Sigmoid colon (tissue), 7 donors: ENCODE measurements around the gene C14orf93. TPM values are rescaled to one million over a fixed set of nuclear protein-coding genes. Genes with fewer than 3 reads are reported as not detected.
"Not testable (repeated sequence)": the region's sequence is repeated elsewhere in the genome, so short reads cannot be mapped to it uniquely, and the experiment has no call there.

Experiments
- DNase-seq: peaks from one replicate; pipeline ENCODE4 v3.0.0-alpha.2; 2019
- H3K27ac ChIP-seq, 4 donors: fragments of 200-600 bp; sonication (generic); one replicate each; pipeline ENCODE4 v1.5.1; 2016 to 2019; ENCODE audit warnings: mild to moderate bottlenecking in 1 of 4
- H3K27me3 ChIP-seq, 3 donors: fragments of 200-600 bp; sonication (generic); one replicate each; pipeline ENCODE4 v1.5.1; 2019; ENCODE audit warnings: mild to moderate bottlenecking in 1 of 3
- H3K36me3 ChIP-seq, 4 donors: fragments of 200-600 bp; sonication (generic); one replicate each; pipeline ENCODE4 v1.5.1; 2016 to 2019
- H3K4me1 ChIP-seq, 4 donors: fragments of 200-600 bp; sonication (generic); one replicate each; pipeline ENCODE4 v1.5.1; 2017 to 2019
- H3K4me3 ChIP-seq, 4 donors: fragments of 200-600 bp; sonication (generic); one replicate each; pipeline ENCODE4 v1.5.1; 2017 to 2019; ENCODE audit warnings: mild to moderate bottlenecking in 2 of 4, moderate library complexity in 1 of 4
- H3K9me3 ChIP-seq, 4 donors: fragments of 200-600 bp in 3 of 4; sonication (generic) in 3 of 4; one replicate each; pipeline versions ENCODE4 v1.5.1 to v1.6.1; 2013 to 2019
- CTCF ChIP-seq, 4 experiments: fragments of 450-650 bp in 3 of 4; fragments of 200-600 bp in 1 of 4; IDR thresholded peaks; one replicate each; pipeline ENCODE4 v1.5.1; 2016 to 2019; ENCODE audit warnings: antibody characterized with exemption in 4 of 4, mild to moderate bottlenecking in 3 of 4, moderate library complexity in 2 of 4
- EP300 ChIP-seq, 4 donors: sonication (generic); formaldehyde crosslinking; IDR thresholded peaks; one replicate each; pipeline ENCODE4 v1.6.1; 2017; ENCODE audit warnings: antibody characterized with exemption in 4 of 4
- POLR2A ChIP-seq, 2 donors: fragments of 450-650 bp; IDR thresholded peaks; one replicate each; pipeline ENCODE4 v1.6.1; 2016; ENCODE audit warnings: antibody characterized with exemption in 2 of 2, mild to moderate bottlenecking in 2 of 2, moderate library complexity in 2 of 2
- POLR2AphosphoS5 ChIP-seq, 4 donors: sonication (generic); formaldehyde crosslinking; IDR thresholded peaks; one replicate each; pipeline ENCODE4 v1.6.1; 2017; ENCODE audit warnings: antibody characterized with exemption in 4 of 4
- WGBS, 2 donors: extraction: QIAGEN DNeasy Blood & Tissue Kit; methylation state at CpG; one replicate each; pipeline ENCODE4 v1.1.7; 2013; 5-methylcytosine and 5-hydroxymethylcytosine counted together
- intact Hi-C: fragments of 100-400 bp; cut with DNase I; formaldehyde crosslinking; loops from one replicate; pipeline ENCODE4 v1.15.1; 2023
- polyA plus RNA-seq, 3 donors: library from polyadenylated mRNA; stranded (reverse); fragments of 200-250 nt; gene quantifications; one replicate each; pipeline ENCODE4 v1.2.3, GENCODE V29; 2013
- total RNA-seq, 4 donors: library from RNA; depleted of rRNA; stranded (reverse); fragments of >200 nt; gene quantifications; one replicate each; pipeline ENCODE4 v1.1.0, GENCODE V29; 2016
- donor health status: healthy with polysubstance abuse.
- donor health status: Bipolar disorder and iron deficiency.
- donor health status: healthy.

Gene C14orf93
- total and polyA plus RNA-seq, 7 donors, result 7.4 to 19.9 (median 10.6) TPM

- TF ChIP-seq CTCF (IDR thresholded peaks at IDR 0.05) (peak in 1 of 4 experiments; percentile 14), EP300 (IDR thresholded peaks at IDR 0.05) (no peak), POLR2AphosphoS5 (IDR thresholded peaks at IDR 0.05) (peak; percentile 83 to 95 (median 92)), POLR2A (IDR thresholded peaks at IDR 0.05) (peak; percentile 80 to 90)
- 0 to 1% methylated on average over 62 of the region's 62 CpGs for WGBS, 2 donors
- H3K9me3 ChIP-seq, result no peaks in the 10 kb centered on the region
- H3K36me3 ChIP-seq, result no peaks in the 10 kb centered on the region
- peak overlapping the region; percentile 55 to 76 (median 66) for H3K4me3 ChIP-seq
- intact Hi-C loops, result loop anchor here (1.0 to 5.0 kb wide), 3 partner anchors 24 to 51 kb away; partner anchors contain the start of genes AJUBA and CDH24
- DNase-seq, result peak; percentile 98
- peaks cover 0 to 25% (median 13%) of the 10 kb centered on the region in 4 donors for H3K4me1 ChIP-seq
- H3K27me3 ChIP-seq, result no peaks in the 10 kb centered on the region
- peak overlapping the region; percentile 85 to 96 (median 93) for H3K27ac ChIP-seq
Observed at GRCh38 chr14:23006544-23007419, 3.2 kb downstream of the C14orf93 start.

DNA sequence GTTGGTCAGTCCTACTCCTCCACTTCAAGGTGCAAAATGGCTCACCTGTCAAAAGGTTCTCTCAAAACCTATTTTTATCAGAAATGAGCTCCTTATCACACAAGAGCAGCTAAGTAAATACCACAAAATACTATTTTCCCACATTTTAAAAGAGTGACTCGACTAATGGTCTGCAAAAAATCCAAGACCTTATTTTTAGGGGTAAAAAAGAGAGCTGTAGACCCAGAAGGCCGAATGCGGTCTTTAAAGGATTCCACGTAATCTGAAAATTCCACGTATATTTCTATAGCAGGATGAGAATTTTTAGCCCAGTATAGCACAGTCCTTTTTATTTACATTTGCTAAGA is 3.8 kb downstream of the C14orf93 start:
- Histone ChIP-seq H3K27me3 (no peaks in the 10 kb centered on the region), H3K4me1 (peaks cover 0 to 25% (median 13%) of the 10 kb centered on the region in 4 donors), H3K4me3 (peak overlapping the region; percentile 55 to 76 (median 66)), H3K36me3 (no peaks in the 10 kb centered on the region), H3K9me3 (no peaks in the 10 kb centered on the region), H3K27ac (peak overlapping the region; percentile 85 to 96 (median 93))
- intact Hi-C loops, result loop anchor here (1.0 to 5.0 kb wide), 3 partner anchors 23 to 51 kb away; partner anchors contain the start of genes AJUBA and CDH24
- 37 to 57% methylated on average over 5 of the region's 5 CpGs for WGBS, 2 donors
- TF ChIP-seq CTCF (IDR thresholded peaks at IDR 0.05), result no peak
- TF ChIP-seq POLR2AphosphoS5 (IDR thresholded peaks at IDR 0.05), result no peak
- TF ChIP-seq POLR2A (IDR thresholded peaks at IDR 0.05), result no peak
- no peak for TF ChIP-seq EP300 (IDR thresholded peaks at IDR 0.05)
- no peak for DNase-seq

DNA sequence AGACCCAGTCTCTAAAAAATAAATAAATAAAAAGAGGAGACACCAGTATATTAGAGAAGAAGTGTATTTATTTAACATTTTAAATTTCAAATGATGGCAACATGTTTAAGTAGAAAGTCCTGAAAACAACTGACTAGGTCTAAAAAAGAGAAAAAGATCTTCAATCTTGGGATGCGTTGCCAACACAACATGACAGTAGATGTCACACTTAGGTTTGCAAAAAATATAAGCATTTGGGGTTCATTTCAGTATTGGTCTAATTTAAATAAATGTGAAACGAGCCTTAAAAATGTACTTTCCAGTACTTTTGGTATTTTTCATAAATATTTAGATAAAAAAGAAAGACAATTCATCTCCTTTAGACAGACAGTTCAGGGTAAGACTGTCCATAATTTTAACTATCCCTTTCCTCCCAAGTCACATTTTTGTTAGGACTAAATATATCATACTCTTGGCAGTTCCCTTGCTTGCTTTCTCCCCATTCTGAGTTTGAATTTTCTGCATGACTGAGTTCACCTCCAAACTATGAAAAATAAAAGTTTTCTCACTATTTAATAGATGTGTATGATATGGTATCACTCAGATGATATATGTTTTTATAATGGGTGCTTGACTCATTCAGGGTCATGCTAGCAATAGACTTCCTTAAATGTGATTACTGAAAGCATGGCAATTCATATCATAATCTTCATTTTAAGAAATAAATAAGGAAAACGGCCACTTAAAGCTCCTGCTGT is 4.3 kb downstream of the C14orf93 start:
- no peaks in the 10 kb centered on the region for H3K27me3 ChIP-seq
- H3K27ac ChIP-seq, result peak overlapping the region in 2 of 4 donors; percentile 85 to 96
- H3K36me3 ChIP-seq, result no peaks in the 10 kb centered on the region
- intact Hi-C loops, result loop anchor here (1.0 to 5.0 kb wide), 3 partner anchors 23 to 52 kb away; partner anchors contain the start of genes AJUBA and CDH24
- H3K4me3 ChIP-seq, result no peak overlapping the region
- TF ChIP-seq CTCF (IDR thresholded peaks at IDR 0.05), result no peak
- TF ChIP-seq EP300 (IDR thresholded peaks at IDR 0.05), result no peak
- no peak for TF ChIP-seq POLR2AphosphoS5 (IDR thresholded peaks at IDR 0.05)
- H3K9me3 ChIP-seq, result no peaks in the 10 kb centered on the region
- no peak for DNase-seq
- 69 to 71% methylated on average over 3 of the region's 3 CpGs for WGBS, 2 donors
- H3K4me1 ChIP-seq, result peaks cover 0 to 25% (median 13%) of the 10 kb centered on the region in 4 donors

GRCh38 chr14:23004274-23004673 is 5.7 kb downstream of the C14orf93 start:
- intact Hi-C loops, DNase-seq, H3K27ac ChIP-seq, H3K36me3 ChIP-seq, H3K4me3 ChIP-seq, H3K27me3 ChIP-seq, H3K9me3 ChIP-seq: not testable (repeated sequence)
- WGBS, 2 donors, result 96 to 97% methylated on average over 4 of the region's 4 CpGs
- peaks cover 0 to 21% (median 11%) of the 10 kb centered on the region in 4 donors for H3K4me1 ChIP-seq

DNA sequence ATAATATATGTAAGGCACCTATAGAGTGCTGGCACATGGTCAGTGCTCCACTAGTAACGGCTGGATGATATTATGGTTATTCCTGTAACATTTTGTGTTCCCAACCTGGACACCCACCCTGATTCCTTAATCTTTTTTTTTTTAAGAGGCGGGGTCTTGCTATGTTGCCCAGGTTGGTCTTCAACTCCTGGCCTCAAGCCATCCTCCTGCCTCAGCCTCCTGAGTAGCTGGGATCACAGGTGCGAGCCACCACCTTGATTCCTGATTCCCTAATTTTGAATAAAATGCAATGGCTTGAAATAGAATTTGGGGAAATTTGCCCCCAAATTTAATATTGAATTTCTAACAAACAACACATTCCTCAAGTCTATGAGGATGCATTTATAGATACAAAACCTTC is 7.4 kb downstream of the C14orf93 start:
- intact Hi-C loops, result no loop called here
- Histone ChIP-seq H3K4me3 (no peak overlapping the region), H3K27me3 (no peaks in the 10 kb centered on the region), H3K27ac (no peak overlapping the region), H3K36me3 (no peaks in the 10 kb centered on the region), H3K9me3 (no peaks in the 10 kb centered on the region), H3K4me1 (peaks cover 0 to 11% (median 10%) of the 10 kb centered on the region in 4 donors)
- WGBS, 2 donors, result 98 to 100% methylated on average over 3 of the region's 3 CpGs
- DNase-seq, result no peak
- TF ChIP-seq EP300 (IDR thresholded peaks at IDR 0.05) (no peak), CTCF (IDR thresholded peaks at IDR 0.05) (no peak), POLR2AphosphoS5 (IDR thresholded peaks at IDR 0.05) (no peak), POLR2A (IDR thresholded peaks at IDR 0.05) (no peak)
